ENCODE results near the gene TFCP2L1.
"Not testable (repeated sequence)": the region's sequence is repeated elsewhere in the genome, so short reads cannot be mapped to it uniquely, and the experiment has no call there.

Gene TFCP2L1

DNA sequence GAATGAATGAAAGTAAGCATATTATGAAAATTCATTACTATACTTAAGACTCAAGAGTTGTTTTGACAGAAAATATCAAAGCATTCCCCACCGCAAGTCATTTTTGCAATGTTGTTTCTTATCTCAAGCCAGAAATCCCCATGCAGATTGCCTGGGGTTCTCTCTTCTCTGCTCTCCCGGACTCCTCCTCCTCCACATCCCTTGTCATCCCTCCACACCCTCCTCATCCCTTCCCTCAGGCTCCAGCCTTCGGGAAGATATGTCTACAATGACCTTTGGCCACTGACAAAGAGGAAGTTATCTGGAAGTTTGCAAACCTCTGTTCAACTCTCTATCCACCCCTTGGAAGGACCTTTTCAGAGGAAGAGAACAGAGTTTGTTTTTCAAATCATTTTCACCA lies 11.9 kb downstream of the TFCP2L1 start:
- H3K27me3 ChIP-seq (ENCODE audit: control insufficient read depth in 2 of 2, insufficient read depth in 2 of 2, low read length in 2 of 2): no peaks in the 10 kb centered on the region
- H3K4me3 ChIP-seq (ENCODE audit: low read length in 2 of 2): no peak overlapping the region
- peaks cover 4 to 15% of the 10 kb centered on the region in 2 donors for H3K4me1 ChIP-seq (ENCODE audit: control insufficient read depth in 2 of 2, insufficient read depth in 2 of 2, low read length in 2 of 2)
- no peak overlapping the region for H3K9ac ChIP-seq (ENCODE audit: low read depth in 1 of 2, low read length in 2 of 2)
- H3K27ac ChIP-seq (ENCODE audit: low read depth in 2 of 2, low read length in 2 of 2): peak overlapping the region; percentile 56 to 65
- no peaks in the 10 kb centered on the region for H3K9me3 ChIP-seq (ENCODE audit: control insufficient read depth in 2 of 2, low read length in 2 of 2)
- peaks cover 3 to 16% of the 10 kb centered on the region in 2 donors for H3K36me3 ChIP-seq (ENCODE audit: control insufficient read depth in 2 of 2, insufficient read depth in 2 of 2, low read length in 2 of 2)

DNA sequence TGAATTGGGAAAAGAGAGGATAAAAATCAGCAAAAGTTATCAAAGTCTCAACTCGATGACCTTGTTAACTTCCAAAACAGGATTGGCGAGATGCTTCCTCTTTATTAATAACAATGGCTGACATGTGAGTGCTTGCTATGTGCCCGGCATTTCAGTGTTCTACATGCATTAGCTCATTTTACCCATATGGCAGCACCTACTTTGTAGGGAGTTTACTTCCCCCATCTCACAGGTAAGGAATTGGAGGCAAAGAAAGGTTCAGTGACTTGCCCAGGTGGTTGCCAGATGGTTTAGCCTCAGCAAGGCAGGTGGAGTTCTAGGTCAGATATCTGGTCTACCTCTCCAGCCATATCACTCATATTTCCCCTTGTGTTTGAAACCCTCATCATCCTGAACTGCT lies 12.4 kb downstream of the TFCP2L1 start:
- no peak overlapping the region for H3K27ac ChIP-seq (ENCODE audit: low read depth in 2 of 2, low read length in 2 of 2)
- H3K4me3 ChIP-seq (ENCODE audit: low read length in 2 of 2): no peak overlapping the region
- H3K4me1 ChIP-seq (ENCODE audit: control insufficient read depth in 2 of 2, insufficient read depth in 2 of 2, low read length in 2 of 2): peaks cover 4 to 15% of the 10 kb centered on the region in 2 donors
- no peak overlapping the region for H3K9ac ChIP-seq (ENCODE audit: low read depth in 1 of 2, low read length in 2 of 2)
- H3K27me3 ChIP-seq (ENCODE audit: control insufficient read depth in 2 of 2, insufficient read depth in 2 of 2, low read length in 2 of 2): no peaks in the 10 kb centered on the region
- no peaks in the 10 kb centered on the region for H3K9me3 ChIP-seq (ENCODE audit: control insufficient read depth in 2 of 2, low read length in 2 of 2)
- H3K36me3 ChIP-seq (ENCODE audit: control insufficient read depth in 2 of 2, insufficient read depth in 2 of 2, low read length in 2 of 2): peaks cover 3 to 16% of the 10 kb centered on the region in 2 donors

DNA sequence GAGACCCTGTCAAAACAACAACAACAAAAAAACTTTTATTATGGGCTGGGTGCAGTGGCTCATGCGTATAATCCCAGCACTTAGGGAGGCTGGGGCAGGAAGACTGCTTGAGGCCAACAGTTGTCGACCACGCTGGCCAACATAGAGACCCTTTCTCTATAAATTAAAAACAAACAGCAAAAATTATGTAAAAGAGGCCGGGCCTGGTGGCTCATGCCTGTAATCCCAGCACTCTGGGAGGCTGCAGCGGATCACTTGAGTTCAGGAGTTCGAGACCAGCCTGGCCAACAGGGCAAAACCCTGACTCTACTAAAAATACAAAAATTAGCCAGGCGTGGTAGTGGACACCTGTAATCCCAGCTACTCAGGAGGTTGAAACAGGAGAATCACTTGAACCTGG lies 15.6 kb downstream of the TFCP2L1 start:
- H3K27ac ChIP-seq (ENCODE audit: low read depth in 2 of 2, low read length in 2 of 2); H3K4me3 ChIP-seq (ENCODE audit: low read length in 2 of 2); H3K9ac ChIP-seq (ENCODE audit: low read depth in 1 of 2, low read length in 2 of 2); H3K9me3 ChIP-seq (ENCODE audit: control insufficient read depth in 2 of 2, low read length in 2 of 2); H3K27me3 ChIP-seq (ENCODE audit: control insufficient read depth in 2 of 2, insufficient read depth in 2 of 2, low read length in 2 of 2): not testable (repeated sequence)
- peaks cover 4 to 15% of the 10 kb centered on the region in 2 donors for H3K4me1 ChIP-seq (ENCODE audit: control insufficient read depth in 2 of 2, insufficient read depth in 2 of 2, low read length in 2 of 2)
- peaks cover 8 to 17% of the 10 kb centered on the region in 2 donors for H3K36me3 ChIP-seq (ENCODE audit: control insufficient read depth in 2 of 2, insufficient read depth in 2 of 2, low read length in 2 of 2)

DNA sequence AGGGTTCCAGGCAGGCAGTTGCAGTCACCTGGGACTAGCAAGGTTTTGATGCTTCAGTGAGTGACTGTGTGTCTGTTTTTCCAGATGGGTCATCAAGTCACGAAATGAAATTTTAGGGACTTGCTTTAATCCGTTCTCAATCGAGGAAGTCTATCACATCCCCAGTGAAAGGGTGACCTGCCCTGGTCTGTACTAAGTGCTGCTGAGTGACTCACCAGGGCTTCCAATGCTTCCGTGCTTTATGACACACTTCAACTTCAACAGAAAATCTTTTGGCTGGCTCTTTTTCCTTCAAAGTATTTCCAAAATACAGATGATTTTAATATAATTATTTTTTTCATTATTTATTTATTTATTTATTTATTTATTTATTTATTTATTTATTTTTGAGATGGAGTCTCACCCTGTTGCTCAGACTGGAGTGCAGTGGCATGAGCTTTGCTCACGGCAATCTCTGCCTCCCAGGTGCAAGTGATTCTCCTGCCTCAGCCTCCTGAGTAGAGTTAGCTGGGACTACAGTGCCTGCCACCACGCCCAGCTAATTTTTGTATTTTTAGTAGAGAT lies 18.4 kb downstream of the TFCP2L1 start:
- no peaks in the 10 kb centered on the region for H3K27me3 ChIP-seq (ENCODE audit: control insufficient read depth in 2 of 2, insufficient read depth in 2 of 2, low read length in 2 of 2)
- H3K27ac ChIP-seq (ENCODE audit: low read depth in 2 of 2, low read length in 2 of 2): no peak overlapping the region
- H3K9ac ChIP-seq (ENCODE audit: low read depth in 1 of 2, low read length in 2 of 2): no peak overlapping the region
- H3K4me3 ChIP-seq (ENCODE audit: low read length in 2 of 2): no peak overlapping the region
- H3K36me3 ChIP-seq (ENCODE audit: control insufficient read depth in 2 of 2, insufficient read depth in 2 of 2, low read length in 2 of 2): peaks cover 5 to 8% of the 10 kb centered on the region in 2 donors
- H3K9me3 ChIP-seq (ENCODE audit: control insufficient read depth in 2 of 2, low read length in 2 of 2): no peaks in the 10 kb centered on the region
- H3K4me1 ChIP-seq (ENCODE audit: control insufficient read depth in 2 of 2, insufficient read depth in 2 of 2, low read length in 2 of 2): peaks cover 0 to 6% of the 10 kb centered on the region in 2 donors

DNA sequence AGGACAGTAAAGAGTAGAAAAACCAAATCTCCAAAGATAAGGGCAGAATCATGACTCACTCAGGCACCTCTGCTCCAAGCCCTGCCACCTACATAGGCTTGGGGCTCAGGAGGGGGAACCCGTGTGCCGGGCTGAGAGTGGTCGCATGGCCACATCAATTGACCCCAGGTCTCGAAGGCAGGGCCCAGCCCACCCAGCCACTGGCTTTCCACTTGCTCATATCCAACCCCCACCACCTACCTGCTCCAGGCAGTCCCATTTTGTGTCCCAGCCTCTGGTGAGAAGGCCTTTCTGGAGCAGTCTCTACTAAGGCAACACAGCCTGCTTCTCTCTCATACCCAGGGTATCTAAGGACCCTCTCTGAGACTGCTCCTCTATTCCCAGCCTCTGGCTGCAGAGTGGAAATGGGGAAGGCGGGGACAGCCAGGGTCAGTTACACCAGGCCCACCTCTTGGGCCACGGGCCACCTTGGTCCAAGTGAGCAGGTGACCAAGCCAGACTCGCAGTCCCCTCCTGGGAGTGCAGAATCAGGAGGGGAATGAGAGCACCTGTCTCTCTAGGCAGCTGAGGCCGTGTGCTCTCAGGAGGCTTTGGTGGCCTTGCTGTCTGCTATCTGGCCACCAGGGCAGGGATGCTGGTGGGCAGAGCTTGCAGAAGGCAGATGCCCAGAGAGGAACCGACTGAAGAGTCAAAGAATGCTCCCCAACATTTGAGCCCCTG lies 20.8 kb downstream of the TFCP2L1 start:
- H3K4me1 ChIP-seq (ENCODE audit: control insufficient read depth in 2 of 2, insufficient read depth in 2 of 2, low read length in 2 of 2): peaks cover 15 to 22% of the 10 kb centered on the region in 2 donors
- peaks cover 5 to 8% of the 10 kb centered on the region in 2 donors for H3K36me3 ChIP-seq (ENCODE audit: control insufficient read depth in 2 of 2, insufficient read depth in 2 of 2, low read length in 2 of 2)
- no peaks in the 10 kb centered on the region for H3K9me3 ChIP-seq (ENCODE audit: control insufficient read depth in 2 of 2, low read length in 2 of 2)
- H3K9ac ChIP-seq (ENCODE audit: low read depth in 1 of 2, low read length in 2 of 2): no peak overlapping the region
- H3K27me3 ChIP-seq (ENCODE audit: control insufficient read depth in 2 of 2, insufficient read depth in 2 of 2, low read length in 2 of 2): no peaks in the 10 kb centered on the region
- no peak overlapping the region for H3K4me3 ChIP-seq (ENCODE audit: low read length in 2 of 2)
- no peak overlapping the region for H3K27ac ChIP-seq (ENCODE audit: low read depth in 2 of 2, low read length in 2 of 2)

DNA sequence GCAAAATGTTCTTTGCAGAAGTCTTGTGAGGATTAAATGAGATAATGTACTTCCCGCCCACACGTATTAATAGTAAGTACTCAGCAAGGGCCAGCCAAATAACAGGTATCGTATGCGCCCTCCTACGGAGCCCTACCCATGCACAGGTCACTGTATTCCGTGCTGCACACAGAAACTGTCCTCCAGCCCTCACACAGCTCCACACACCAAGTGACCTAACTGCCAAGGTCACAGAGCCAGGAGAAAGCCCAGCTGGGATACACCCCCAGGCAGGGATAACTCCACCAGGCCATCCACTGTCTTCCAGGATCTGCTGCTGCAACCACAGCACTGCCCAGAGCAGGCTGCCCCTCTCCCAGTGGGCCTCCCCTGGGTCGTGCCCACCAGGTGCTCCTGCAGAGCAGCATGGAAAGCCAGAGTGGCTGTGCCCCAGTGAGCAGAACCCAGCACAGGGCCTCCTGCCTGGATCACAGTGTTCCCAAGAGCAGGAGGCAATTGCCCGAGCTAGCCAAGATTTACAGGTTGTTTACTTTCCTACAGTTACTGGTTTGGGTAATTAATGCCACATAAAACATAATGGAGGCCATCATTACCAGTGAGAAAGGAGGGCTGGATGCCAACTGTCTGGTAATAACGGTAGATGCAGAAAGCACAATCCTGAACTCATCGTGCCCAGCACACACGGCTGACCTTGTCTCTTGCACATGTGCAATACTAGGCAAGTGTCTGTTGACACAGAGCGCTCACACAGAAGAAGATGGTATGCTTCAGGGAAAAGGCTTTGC lies 24.4 kb downstream of the TFCP2L1 start:
- Histone ChIP-seq H3K36me3 (ENCODE audit: control insufficient read depth in 2 of 2, insufficient read depth in 2 of 2, low read length in 2 of 2) (peaks cover 0 to 8% of the 10 kb centered on the region in 2 donors), H3K9me3 (ENCODE audit: control insufficient read depth in 2 of 2, low read length in 2 of 2) (no peaks in the 10 kb centered on the region), H3K4me3 (ENCODE audit: low read length in 2 of 2) (no peak overlapping the region), H3K27ac (ENCODE audit: low read depth in 2 of 2, low read length in 2 of 2) (peak overlapping the region; percentile 68 to 86), H3K27me3 (ENCODE audit: control insufficient read depth in 2 of 2, insufficient read depth in 2 of 2, low read length in 2 of 2) (no peaks in the 10 kb centered on the region), H3K9ac (ENCODE audit: low read depth in 1 of 2, low read length in 2 of 2) (peak overlapping the region in 1 of 2 donors; percentile 57), H3K4me1 (ENCODE audit: control insufficient read depth in 2 of 2, insufficient read depth in 2 of 2, low read length in 2 of 2) (peaks cover 24 to 49% of the 10 kb centered on the region in 2 donors)

DNA sequence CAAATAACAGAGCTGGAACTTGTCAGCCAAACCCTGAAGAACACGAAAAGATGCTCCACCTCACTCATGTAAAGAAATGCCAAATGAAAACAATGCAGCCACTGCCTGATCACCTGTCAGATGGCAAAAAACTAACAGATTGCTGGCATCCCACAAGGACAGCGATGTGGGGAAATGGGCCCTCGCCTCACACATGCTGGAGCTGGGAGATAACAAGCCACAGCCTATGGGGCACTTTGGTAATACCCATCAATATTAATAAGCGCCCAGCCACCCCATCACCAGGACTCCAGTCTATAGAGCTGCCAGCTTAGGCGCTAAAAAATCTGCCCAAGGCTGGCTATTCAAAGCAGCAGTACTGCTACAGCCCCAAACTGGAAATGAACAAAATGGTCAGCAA lies 27.0 kb downstream of the TFCP2L1 start:
- Histone ChIP-seq H3K36me3 (ENCODE audit: control insufficient read depth in 2 of 2, insufficient read depth in 2 of 2, low read length in 2 of 2) (peaks cover 5 to 9% of the 10 kb centered on the region in 2 donors), H3K4me1 (ENCODE audit: control insufficient read depth in 2 of 2, insufficient read depth in 2 of 2, low read length in 2 of 2) (peaks cover 30 to 67% of the 10 kb centered on the region in 2 donors), H3K9ac (ENCODE audit: low read depth in 1 of 2, low read length in 2 of 2) (peak overlapping the region in 1 of 2 donors; percentile 63), H3K4me3 (ENCODE audit: low read length in 2 of 2) (no peak overlapping the region), H3K27me3 (ENCODE audit: control insufficient read depth in 2 of 2, insufficient read depth in 2 of 2, low read length in 2 of 2) (no peaks in the 10 kb centered on the region), H3K9me3 (ENCODE audit: control insufficient read depth in 2 of 2, low read length in 2 of 2) (no peaks in the 10 kb centered on the region), H3K27ac (ENCODE audit: low read depth in 2 of 2, low read length in 2 of 2) (peak overlapping the region; percentile 23 to 90)

DNA sequence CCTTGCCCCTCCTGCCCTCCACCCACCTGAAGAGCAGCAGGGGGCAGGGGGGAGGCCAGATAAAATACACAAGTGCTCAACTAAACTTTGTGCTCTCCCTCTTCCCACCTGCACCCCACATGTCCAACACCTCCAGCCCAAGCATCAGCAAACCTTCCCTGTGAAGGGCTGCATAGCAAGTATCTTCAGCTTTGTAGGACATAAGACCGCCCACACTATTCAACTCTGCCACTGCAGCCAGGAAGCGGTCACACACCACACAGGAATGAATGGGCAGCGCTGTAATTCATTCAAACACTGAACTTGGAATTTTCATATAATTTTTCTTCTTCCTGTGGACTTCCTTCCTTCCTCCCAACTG lies 27.5 kb downstream of the TFCP2L1 start:
- Histone ChIP-seq H3K4me3 (ENCODE audit: low read length in 2 of 2) (no peak overlapping the region), H3K27ac (ENCODE audit: low read depth in 2 of 2, low read length in 2 of 2) (peak overlapping the region; percentile 88 to 90), H3K9me3 (ENCODE audit: control insufficient read depth in 2 of 2, low read length in 2 of 2) (no peaks in the 10 kb centered on the region), H3K36me3 (ENCODE audit: control insufficient read depth in 2 of 2, insufficient read depth in 2 of 2, low read length in 2 of 2) (peaks cover 5 to 7% of the 10 kb centered on the region in 2 donors), H3K27me3 (ENCODE audit: control insufficient read depth in 2 of 2, insufficient read depth in 2 of 2, low read length in 2 of 2) (no peaks in the 10 kb centered on the region), H3K4me1 (ENCODE audit: control insufficient read depth in 2 of 2, insufficient read depth in 2 of 2, low read length in 2 of 2) (peaks cover 30 to 67% of the 10 kb centered on the region in 2 donors), H3K9ac (ENCODE audit: low read depth in 1 of 2, low read length in 2 of 2) (peak overlapping the region in 1 of 2 donors; percentile 63)

DNA sequence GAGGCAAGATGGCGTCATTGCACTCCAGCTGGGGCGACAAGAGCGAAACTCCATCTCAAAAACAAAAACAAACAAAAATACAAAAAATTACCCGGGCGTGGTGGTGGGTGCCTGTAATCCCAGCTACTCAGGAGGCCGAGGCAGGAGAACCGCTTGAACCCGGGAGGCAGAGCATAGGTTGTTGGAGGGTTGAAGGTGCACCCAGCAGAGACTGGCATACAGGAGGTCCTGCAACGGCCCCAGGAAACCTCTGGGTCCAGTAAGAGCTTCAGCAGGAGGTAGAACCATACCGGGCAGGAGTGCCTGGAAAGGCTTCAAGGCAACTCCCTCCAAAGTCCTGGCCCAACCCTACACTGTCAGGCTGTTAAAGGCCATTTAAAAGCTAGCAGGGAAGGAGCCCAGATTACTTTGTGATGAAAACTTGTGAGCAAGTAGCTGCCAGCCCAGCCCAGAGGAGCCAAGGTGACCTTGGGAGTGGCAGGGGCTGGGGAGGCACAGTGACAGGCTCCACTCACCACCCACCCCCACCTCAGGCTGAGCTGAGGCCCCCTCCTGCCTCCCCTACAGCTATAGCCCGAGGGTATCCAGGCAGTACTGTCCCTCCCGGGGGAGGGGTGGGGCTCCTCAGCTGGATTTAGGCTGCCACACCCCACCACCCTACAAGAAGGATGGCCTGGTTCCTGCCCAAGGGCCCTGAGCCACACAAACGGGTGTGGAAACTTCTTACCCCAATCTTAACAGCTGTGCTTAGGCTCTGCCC lies 28.1 kb downstream of the TFCP2L1 start:
- H3K9ac ChIP-seq (ENCODE audit: low read depth in 1 of 2, low read length in 2 of 2): peak overlapping the region in 1 of 2 donors; percentile 63
- no peaks in the 10 kb centered on the region for H3K9me3 ChIP-seq (ENCODE audit: control insufficient read depth in 2 of 2, low read length in 2 of 2)
- H3K27ac ChIP-seq (ENCODE audit: low read depth in 2 of 2, low read length in 2 of 2): peak overlapping the region; percentile 88 to 90
- H3K36me3 ChIP-seq (ENCODE audit: control insufficient read depth in 2 of 2, insufficient read depth in 2 of 2, low read length in 2 of 2): peaks cover 5 to 7% of the 10 kb centered on the region in 2 donors
- H3K27me3 ChIP-seq (ENCODE audit: control insufficient read depth in 2 of 2, insufficient read depth in 2 of 2, low read length in 2 of 2): no peaks in the 10 kb centered on the region
- no peak overlapping the region for H3K4me3 ChIP-seq (ENCODE audit: low read length in 2 of 2)
- peaks cover 30 to 66% of the 10 kb centered on the region in 2 donors for H3K4me1 ChIP-seq (ENCODE audit: control insufficient read depth in 2 of 2, insufficient read depth in 2 of 2, low read length in 2 of 2)

All from mucosa of rectum (tissue), 2 donors.